H9 (cell line): ENCODE data around the gene ZNF132. TPM values are rescaled to one million over a fixed set of nuclear protein-coding genes. Genes with fewer than 3 reads are reported as not detected.

ENCODE experiments used
- DNase-seq: peaks from one replicate; pipeline ENCODE4 v3.0.0-alpha.2; 2017
- H2AFZ ChIP-seq: one replicate; pipeline ENCODE4 v1.6.1; 2013; ENCODE audit warnings: mild to moderate bottlenecking, low read length, control low read depth, moderate library complexity
- H2AK5ac ChIP-seq: 2 replicates; pipeline ENCODE4 v1.6.1; 2013; ENCODE audit warnings: low read length, control low read depth, mixed read lengths; ENCODE audit not compliant: insufficient read length
- H2BK120ac ChIP-seq: one replicate; pipeline ENCODE4 v1.6.1; 2013; ENCODE audit warnings: low read depth, mild to moderate bottlenecking, low read length, control low read depth, inconsistent platforms; ENCODE audit not compliant: poor library complexity, severe bottlenecking
- H2BK12ac ChIP-seq: 2 replicates; pipeline ENCODE4 v1.6.1; 2013; ENCODE audit warnings: low read length, control low read depth, mixed read lengths, low read depth; ENCODE audit not compliant: insufficient read length
- H2BK15ac ChIP-seq: 2 replicates; pipeline ENCODE4 v1.6.1; 2013; ENCODE audit warnings: low read depth, low read length, control low read depth
- H2BK20ac ChIP-seq: one replicate; pipeline ENCODE4 v1.6.1; 2013; ENCODE audit warnings: low read depth, mild to moderate bottlenecking, low read length, control low read depth, inconsistent platforms; ENCODE audit not compliant: poor library complexity, severe bottlenecking
- H2BK5ac ChIP-seq: 2 replicates; pipeline ENCODE4 v1.6.1; 2013; ENCODE audit warnings: low read length, control low read depth, mixed read lengths; ENCODE audit not compliant: insufficient read length
- H3K14ac ChIP-seq: 2 replicates; pipeline ENCODE4 v1.6.1; 2013; ENCODE audit warnings: low read length, control low read depth; ENCODE audit not compliant: insufficient read depth
- H3K18ac ChIP-seq: 2 replicates; pipeline ENCODE4 v1.6.1; 2013; ENCODE audit warnings: low read depth, mild to moderate bottlenecking, mixed read lengths, low read length, control low read depth; ENCODE audit not compliant: insufficient read length
- H3K23ac ChIP-seq: 2 replicates; pipeline ENCODE4 v1.6.1; 2013; ENCODE audit warnings: low read length, control low read depth, mixed read lengths, low read depth; ENCODE audit not compliant: insufficient read length
- H3K23me2 ChIP-seq: 2 replicates; pipeline ENCODE4 v1.6.1; 2013; ENCODE audit warnings: low read depth, mild to moderate bottlenecking, mixed read lengths, low read length, control low read depth; ENCODE audit not compliant: insufficient read length, poor library complexity, severe bottlenecking
- H3K27ac ChIP-seq: 2 replicates; pipeline ENCODE4 v1.5.1; 2013; ENCODE audit warnings: low read length, control low read depth, mixed read lengths, low read depth; ENCODE audit not compliant: insufficient read length
- H3K27me3 ChIP-seq: 2 replicates; pipeline ENCODE4 v1.6.1; 2013; ENCODE audit warnings: low read length, control low read depth, inconsistent platforms; ENCODE audit not compliant: insufficient read depth
- H3K4ac ChIP-seq: 2 replicates; pipeline ENCODE4 v1.6.1; 2013; ENCODE audit warnings: low read depth, mild to moderate bottlenecking, control low read depth, inconsistent platforms, low read length, moderate library complexity
- H3K4me1 ChIP-seq: 2 replicates; pipeline ENCODE4 v1.6.1; 2013; ENCODE audit warnings: low read length, control low read depth, inconsistent platforms; ENCODE audit not compliant: insufficient read depth
- H3K4me2 ChIP-seq: 2 replicates; pipeline ENCODE4 v1.6.1; 2013; ENCODE audit warnings: low read length, control low read depth, mixed read lengths; ENCODE audit not compliant: insufficient read length, insufficient read depth
- H3K56ac ChIP-seq: 2 replicates; pipeline ENCODE4 v1.6.1; 2013; ENCODE audit warnings: low read depth, mild to moderate bottlenecking, mixed read lengths, low read length, control low read depth; ENCODE audit not compliant: insufficient read length
- H3K79me1 ChIP-seq: 2 replicates; pipeline ENCODE4 v1.6.1; 2013; ENCODE audit warnings: low read depth, mild to moderate bottlenecking, moderate library complexity, low read length, control low read depth, inconsistent platforms; ENCODE audit not compliant: insufficient read depth, poor library complexity, severe bottlenecking
- H3K79me2 ChIP-seq: 2 replicates; pipeline ENCODE4 v1.6.1; 2013; ENCODE audit warnings: low read length, control low read depth, inconsistent platforms; ENCODE audit not compliant: insufficient read depth
- H3K9ac ChIP-seq: 2 replicates; pipeline ENCODE4 v1.6.1; 2013; ENCODE audit warnings: low read length, control low read depth, mixed read lengths; ENCODE audit not compliant: insufficient read length; ENCODE audit errors: extremely low read depth
- H3K9me3 ChIP-seq: one replicate; pipeline ENCODE4 v1.6.1; 2013; ENCODE audit warnings: low read depth, low read length, inconsistent platforms; ENCODE audit not compliant: control insufficient read depth
- H3T11ph ChIP-seq: one replicate; pipeline ENCODE4 v1.6.1; 2013; ENCODE audit warnings: mild to moderate bottlenecking, low read length, control low read depth, inconsistent platforms
- H4K20me1 ChIP-seq: one replicate; pipeline ENCODE4 v1.6.1; 2013; ENCODE audit not compliant: control insufficient read depth, insufficient read length, insufficient read depth
- H4K5ac ChIP-seq: 2 replicates; pipeline ENCODE4 v1.6.1; 2013; ENCODE audit warnings: low read depth, mild to moderate bottlenecking, mixed read lengths, low read length, control low read depth; ENCODE audit not compliant: insufficient read length
- H4K8ac ChIP-seq: replicated peaks from 2 replicates; pipeline ENCODE4 v1.6.1; 2013; ENCODE audit warnings: low read length, control low read depth, mixed read lengths, low read depth; ENCODE audit not compliant: insufficient read length
- H4K91ac ChIP-seq: 2 replicates; pipeline ENCODE4 v1.6.1; 2013; ENCODE audit warnings: low read depth, mild to moderate bottlenecking, moderate library complexity, mixed read lengths, low read length, control low read depth; ENCODE audit not compliant: insufficient read length
- H3K27ac Mint-ChIP-seq, 3 experiments: 2 replicates in 2 of 3; 3 replicates in 1 of 3; pipeline ENCODE4 v1.8.0; 2020 to 2021; ENCODE audit warnings: mixed read lengths in 3 of 3, mild to moderate bottlenecking in 1 of 3, moderate library complexity in 1 of 3
- H3K27me3 Mint-ChIP-seq: 2 replicates; pipeline ENCODE4 v1.8.0; 2021; ENCODE audit warnings: low read depth, mild to moderate bottlenecking, moderate library complexity, mixed read lengths
- H3K36me3 Mint-ChIP-seq, 3 experiments: 2 replicates in 2 of 3; 3 replicates in 1 of 3; pipeline ENCODE4 v1.8.0; 2020 to 2021; ENCODE audit warnings: low read depth in 3 of 3, mixed read lengths in 3 of 3; ENCODE audit not compliant: insufficient read depth in 1 of 3
- H3K4me1 Mint-ChIP-seq, 2 experiments: 2 replicates each; pipeline ENCODE4 v1.8.0; 2020; ENCODE audit warnings: mixed read lengths in 2 of 2
- H3K4me3 Mint-ChIP-seq, 2 experiments: 2 replicates in 1 of 2; 3 replicates in 1 of 2; pipeline ENCODE4 v1.8.0; 2020 to 2021; ENCODE audit warnings: mild to moderate bottlenecking in 2 of 2, mixed read lengths in 2 of 2, moderate library complexity in 1 of 2
- H3K9me3 Mint-ChIP-seq, 2 experiments: 2 replicates in 1 of 2; 3 replicates in 1 of 2; pipeline ENCODE4 v1.8.0; 2020; ENCODE audit warnings: mild to moderate bottlenecking in 2 of 2, mixed read lengths in 2 of 2, moderate library complexity in 1 of 2
- WGBS: extraction: QIAGEN DNeasy Blood & Tissue Kit; methylation state at CpG from one replicate; pipeline ENCODE4 v1.1.7; 2013; ENCODE audit warnings: missing lambda C conversion rate, low lambda C conversion rate, mixed read lengths; ENCODE audit not compliant: insufficient read length; ENCODE audit errors: extremely low coverage; 5-methylcytosine and 5-hydroxymethylcytosine counted together
- total RNA-seq: library from RNA; stranded (reverse); gene quantifications from 2 replicates; pipeline ENCODE4 v1.2.1, GENCODE V29; 2021
- TF ChIP-seq, protein P1 (sequence below): fragments of 200-600 bp; sonication (generic); conservative IDR thresholded peaks from 3 replicates; pipeline ENCODE4 v1.8.0; 2021; ENCODE audit warnings: antibody characterized with exemption, mild to moderate bottlenecking

The ZNF132 gene
- total RNA-seq, 1 experiment from 2014 or later, result 0.24 TPM

DNA sequence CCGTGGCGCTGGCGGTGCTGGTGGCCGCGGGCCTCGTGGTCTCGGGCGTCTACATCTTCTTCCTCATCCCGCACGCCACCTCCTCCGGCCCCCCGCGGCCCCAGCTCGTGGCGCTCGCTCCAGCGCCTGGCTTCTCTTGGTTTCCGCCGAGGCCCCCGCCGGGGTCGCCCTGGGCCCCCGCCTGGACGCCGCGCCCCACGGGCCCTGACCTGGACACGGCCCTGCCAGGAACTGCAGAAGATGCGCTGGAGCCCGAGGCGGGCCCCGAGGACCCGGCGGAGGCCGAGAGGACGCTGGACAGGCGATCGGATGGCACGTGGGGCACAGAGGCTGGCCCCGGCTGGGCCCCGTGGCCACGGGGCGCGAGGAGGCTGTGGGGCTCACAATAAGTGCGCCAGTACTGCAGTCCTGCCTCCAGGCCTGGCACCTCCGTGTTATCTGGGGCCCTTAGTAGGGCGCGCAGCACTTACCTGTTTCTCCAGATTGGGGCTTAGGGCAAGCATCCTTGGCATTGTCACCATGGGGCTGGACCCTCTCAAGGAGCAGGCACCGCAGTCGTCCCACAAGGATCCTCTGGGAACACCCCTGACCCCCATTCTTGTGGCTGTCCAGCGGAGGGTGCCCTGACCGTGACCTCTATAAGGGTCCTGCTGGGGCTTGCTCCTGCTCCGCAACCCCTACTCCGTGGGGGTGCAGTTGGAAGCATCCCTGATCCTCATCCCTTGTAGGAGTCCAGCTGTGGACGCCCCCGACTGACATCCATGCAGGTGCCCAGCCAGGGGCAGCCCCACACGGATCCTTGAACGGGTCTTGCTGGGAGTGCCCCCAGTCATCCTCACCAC is 43.0 kb downstream of the ZNF132 start:
- Histone ChIP-seq H3K9ac (no peak overlapping the region), H3K4ac (no peak overlapping the region), H4K91ac (no peak overlapping the region), H3T11ph (no peak overlapping the region), H3K14ac (no peak overlapping the region), H2BK20ac (no peak overlapping the region), H2BK12ac (no peak overlapping the region), H3K4me2 (no peak overlapping the region), H3K27ac (no peak overlapping the region), H4K8ac (no peak overlapping the region), H3K79me2 (no peaks in the 10 kb centered on the region), H3K23ac (no peak overlapping the region), H2AK5ac (no peak overlapping the region), H2BK120ac (no peak overlapping the region), H3K56ac (no peak overlapping the region), H3K79me1 (peaks cover 3% of the 10 kb centered on the region), H3K4me1 (no peaks in the 10 kb centered on the region), H4K5ac (no peak overlapping the region), H4K20me1 (peaks cover 5% of the 10 kb centered on the region), H2BK15ac (no peak overlapping the region), H2AFZ (no peak overlapping the region), H3K18ac (no peak overlapping the region), H2BK5ac (no peak overlapping the region), H3K23me2 (peaks cover 13% of the 10 kb centered on the region), H3K27me3 (no peaks in the 10 kb centered on the region; the same call in 1 of the 2 replicates), H3K9me3 (no peaks in the 10 kb centered on the region)
- H3K27ac Mint-ChIP-seq, result no peak overlapping the region
- no peaks in the 10 kb centered on the region for H3K9me3 Mint-ChIP-seq
- peak overlapping the region in 1 of 2 experiments; percentile 24; a peak in 1 of 5 replicates for H3K4me3 Mint-ChIP-seq
- H3K27me3 Mint-ChIP-seq, result peaks cover 14% of the 10 kb centered on the region
- peaks cover 10 to 16% of the 10 kb centered on the region in 2 experiments for H3K4me1 Mint-ChIP-seq
- WGBS, result no CpG with 5 or more reads among the region's 58 CpGs
- DNase-seq, result no peak
- TF ChIP-seq, protein P1, sequence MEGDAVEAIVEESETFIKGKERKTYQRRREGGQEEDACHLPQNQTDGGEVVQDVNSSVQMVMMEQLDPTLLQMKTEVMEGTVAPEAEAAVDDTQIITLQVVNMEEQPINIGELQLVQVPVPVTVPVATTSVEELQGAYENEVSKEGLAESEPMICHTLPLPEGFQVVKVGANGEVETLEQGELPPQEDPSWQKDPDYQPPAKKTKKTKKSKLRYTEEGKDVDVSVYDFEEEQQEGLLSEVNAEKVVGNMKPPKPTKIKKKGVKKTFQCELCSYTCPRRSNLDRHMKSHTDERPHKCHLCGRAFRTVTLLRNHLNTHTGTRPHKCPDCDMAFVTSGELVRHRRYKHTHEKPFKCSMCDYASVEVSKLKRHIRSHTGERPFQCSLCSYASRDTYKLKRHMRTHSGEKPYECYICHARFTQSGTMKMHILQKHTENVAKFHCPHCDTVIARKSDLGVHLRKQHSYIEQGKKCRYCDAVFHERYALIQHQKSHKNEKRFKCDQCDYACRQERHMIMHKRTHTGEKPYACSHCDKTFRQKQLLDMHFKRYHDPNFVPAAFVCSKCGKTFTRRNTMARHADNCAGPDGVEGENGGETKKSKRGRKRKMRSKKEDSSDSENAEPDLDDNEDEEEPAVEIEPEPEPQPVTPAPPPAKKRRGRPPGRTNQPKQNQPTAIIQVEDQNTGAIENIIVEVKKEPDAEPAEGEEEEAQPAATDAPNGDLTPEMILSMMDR, result no peak
- peaks cover 26 to 32% (median 27%) of the 10 kb centered on the region in 3 experiments; a peak in 6 of 7 replicates for H3K36me3 Mint-ChIP-seq
